Dermis microvascular lymphatic vessel endothelial cell (primary cell): ENCODE results near the gene ODC1. TPM values are rescaled to one million over a fixed set of nuclear protein-coding genes. Genes with fewer than 3 reads are reported as not detected.
A peak's percentile ranks its signal among the peaks of the same experiment; 100 is the strongest.

Source experiments
- DNase-seq, 2 donors: peaks; one replicate each; pipeline versions ENCODE4 v3.0.0 to v3.0.0-alpha.2; 2010; ENCODE audit warnings: low read depth in 2 of 2
- total RNA-seq: library from RNA; depleted of rRNA; stranded (reverse); fragments of >200 nt; gene quantifications from 2 replicates; pipeline ENCODE4 v1.2.1, GENCODE V29; 2014

ODC1 gene
- total RNA-seq, 1 donor from 2014 or later = 71.6 TPM

DNA sequence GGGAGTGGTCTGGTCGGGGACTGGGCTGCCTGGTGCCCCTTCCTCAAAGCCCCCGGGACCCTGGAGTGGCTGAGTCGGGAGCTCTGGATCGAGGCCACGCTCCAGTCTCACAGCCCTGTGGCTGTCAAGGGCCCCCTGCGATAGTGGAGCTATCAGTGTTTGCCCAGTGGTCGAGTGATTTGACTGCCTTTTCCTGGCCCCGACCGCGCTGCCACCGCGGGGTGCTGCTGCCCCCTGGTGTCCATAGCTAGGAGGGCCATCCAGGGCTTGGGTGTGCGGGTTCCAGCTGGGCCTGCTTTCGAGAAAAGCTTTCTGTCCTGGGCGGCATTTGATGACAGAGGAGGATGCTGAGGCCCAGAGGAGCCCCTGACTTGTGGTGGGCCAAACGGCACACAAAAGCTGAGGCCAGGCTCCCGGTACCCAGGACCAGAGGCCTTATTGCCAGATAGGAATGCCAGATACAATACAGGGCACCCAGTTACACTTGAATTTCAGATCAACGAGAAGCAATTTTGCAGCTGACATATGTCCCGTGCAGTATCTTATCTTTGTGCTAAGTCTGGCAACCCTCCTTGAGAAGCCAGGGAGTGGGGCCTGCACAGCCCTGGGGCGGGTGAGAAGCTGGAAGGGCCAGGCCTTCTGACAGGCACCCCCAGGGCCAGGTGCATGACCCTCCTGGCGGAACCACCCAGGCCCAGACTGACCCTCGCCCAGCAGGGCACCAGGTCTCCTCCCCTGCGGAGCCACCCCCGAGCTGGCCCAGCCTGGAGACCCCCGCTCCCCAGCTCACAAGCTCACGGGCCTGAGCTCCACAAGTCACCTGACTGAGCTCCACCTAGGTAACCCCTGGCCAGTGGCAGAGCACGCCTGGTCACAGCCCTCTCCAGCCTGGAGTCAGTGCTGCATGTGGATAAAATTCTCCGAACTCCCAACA lies 13.0 kb downstream of the ODC1 start:
- peak; percentile 37 to 70 for DNase-seq

DNA sequence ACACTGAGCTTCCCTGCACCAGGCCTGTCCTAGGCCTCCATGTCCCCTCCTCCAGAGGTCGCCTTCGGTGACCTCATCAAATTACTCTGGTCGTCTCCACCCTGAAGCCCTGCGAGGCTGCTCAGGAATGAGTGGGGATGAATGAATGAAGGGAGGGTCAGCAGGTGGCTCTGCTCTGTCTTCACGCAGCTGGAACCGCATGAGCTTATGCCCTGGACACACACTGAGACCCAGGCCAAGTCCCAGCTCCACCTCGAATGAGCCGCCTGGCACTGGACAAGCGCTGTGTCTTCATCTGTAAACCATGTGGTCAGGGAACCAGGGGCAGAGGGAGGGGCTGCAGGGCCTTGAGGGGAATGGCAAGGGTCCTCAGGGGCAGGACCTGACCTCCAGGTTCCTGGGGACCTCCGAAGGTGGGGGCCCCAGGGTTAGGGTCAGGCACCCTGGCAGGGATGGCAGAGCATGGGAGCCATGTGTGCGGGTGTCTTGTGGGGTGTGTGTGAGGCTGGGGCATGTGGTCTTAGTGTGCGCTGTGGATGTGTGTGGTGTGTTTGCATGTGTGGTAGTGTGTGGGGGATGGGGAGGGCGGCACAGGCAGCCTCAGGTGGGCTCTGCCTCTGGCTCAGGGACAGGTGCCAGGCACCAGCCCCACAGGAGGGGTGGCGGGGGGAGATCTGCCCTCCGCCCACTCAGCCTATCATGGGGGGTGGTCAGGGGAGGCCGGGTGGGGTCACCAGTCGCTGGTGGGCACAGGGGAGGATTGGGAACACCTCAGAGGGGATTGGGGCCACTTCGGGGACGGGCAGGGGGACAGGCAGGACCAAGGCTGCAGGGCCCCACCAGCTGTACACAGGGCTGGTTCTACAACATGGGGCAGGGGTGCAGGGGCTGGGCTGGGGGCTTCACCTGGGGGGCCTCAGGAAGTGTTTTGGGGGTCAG lies 13.9 kb downstream of the ODC1 start:
- DNase-seq = no peak

GRCh38 chr2:10433264-10433946 lies 14.7 kb downstream of the ODC1 start:
- no peak for DNase-seq

DNA sequence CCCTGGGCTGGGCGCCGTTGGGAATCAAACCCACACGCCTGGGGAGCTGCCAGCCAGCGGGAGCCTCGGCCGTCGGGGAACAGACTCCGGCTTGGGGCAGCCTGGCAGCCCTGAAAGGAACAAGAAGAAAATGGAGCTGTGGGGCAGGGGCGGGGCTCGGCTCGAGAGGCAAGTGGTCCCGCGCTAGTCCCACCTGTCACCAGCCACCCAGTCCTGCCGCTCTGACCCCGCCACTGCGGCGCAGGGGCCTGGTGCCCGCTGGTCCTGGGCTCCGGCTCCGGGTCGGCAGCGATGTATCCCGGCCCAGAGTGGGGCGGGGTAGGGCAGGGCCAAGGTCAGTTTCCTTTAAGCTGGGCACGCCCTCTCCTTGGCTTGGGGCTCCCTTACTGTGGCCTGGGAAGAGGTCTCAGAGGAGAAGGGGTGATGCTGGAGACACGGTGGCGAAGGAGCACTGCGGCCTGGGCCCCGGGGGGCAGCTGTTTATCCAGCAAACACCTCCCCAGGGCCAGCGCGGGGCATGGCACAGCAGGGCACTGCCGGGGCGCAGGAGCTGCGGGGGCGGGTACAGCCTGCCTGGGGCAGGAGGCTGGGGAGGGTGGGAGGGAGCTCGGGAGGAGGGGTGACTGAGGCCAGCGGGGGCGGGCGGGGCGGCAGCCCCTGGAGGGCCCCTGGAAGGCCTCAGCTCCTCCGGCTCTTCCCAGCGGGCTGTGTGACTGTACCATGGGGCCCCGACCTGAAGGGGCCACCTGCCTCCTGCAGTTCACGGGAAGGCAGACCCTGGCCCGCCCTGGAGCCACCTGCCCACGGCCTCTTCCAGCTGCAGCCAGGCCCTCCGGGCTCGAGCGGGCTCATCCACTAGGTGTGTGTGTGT lies 15.6 kb downstream of the ODC1 start:
- DNase-seq = no peak

DNA sequence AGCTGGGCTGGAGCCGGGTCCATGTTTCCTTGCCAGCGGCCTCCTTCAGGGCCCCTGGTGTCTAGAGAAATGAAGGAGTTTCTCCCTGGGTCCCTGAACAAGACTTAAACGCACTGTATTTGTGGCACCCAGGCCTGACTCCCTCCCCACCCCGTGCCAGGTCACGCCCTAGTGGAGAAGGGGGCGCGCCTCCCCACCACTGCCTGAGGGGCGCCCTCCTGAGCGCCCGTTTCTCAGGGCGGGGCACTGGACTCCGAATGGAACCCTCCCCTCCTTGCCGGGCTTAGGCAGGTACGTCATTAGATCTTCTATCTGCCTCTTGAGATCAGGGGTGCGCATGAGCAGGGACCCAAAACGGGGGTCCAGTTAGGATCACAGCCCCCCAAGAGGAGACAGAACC lies 16.3 kb downstream of the ODC1 start:
- DNase-seq = no peak

DNA sequence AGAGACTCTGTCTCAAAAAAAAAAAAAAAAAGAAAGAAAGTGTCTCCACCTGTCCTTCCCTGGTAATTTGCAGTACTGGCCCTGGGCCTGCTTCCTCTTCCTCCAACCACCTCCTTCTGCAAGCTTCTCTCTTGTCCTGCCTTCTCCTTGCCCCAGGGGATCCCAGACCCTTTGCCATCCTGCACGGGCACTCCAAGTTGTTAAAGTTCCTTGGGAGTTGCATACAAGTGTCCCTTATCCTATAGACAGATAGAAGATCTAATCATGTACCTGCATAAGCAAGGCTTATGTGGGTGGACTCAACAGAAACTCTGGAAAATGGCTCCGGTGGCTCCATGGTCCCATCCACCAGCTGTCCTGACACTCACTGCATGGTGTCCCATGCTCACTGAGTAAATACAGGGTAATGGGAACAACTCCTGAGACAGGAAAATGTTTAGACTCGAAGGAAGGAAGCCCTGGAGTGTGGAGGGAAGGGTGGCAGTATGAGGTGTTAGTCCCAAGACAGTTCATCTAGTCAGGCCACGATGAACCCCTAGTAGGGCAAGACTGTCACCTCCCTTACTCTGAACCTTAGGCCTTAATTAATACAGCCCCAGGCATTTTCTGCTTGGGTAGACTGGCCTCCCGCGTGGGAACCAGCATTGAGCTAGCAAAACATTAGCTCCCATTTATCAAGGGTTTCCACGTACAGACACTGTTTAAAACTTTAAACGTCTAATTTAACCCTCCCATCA lies 17.1 kb downstream of the ODC1 start:
- no peak for DNase-seq

DNA sequence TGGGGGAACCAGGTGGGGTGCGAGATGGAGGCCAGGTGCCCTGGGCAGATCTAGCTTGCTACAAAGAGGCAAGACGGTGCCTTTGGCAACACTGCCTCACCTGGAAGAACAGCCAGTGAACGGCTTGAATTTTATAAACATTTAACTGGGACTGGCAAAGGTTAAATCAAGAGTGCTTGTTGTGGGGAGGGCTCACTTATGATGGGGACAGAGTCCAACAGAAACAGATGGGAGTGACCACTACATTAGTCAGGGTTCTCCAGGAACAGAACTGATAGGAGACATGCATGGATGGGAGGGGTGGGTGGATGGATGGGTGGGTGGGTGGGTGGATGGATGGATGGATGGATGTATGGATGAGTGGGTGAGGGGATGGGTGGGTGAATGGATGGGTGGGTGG lies 19.2 kb downstream of the ODC1 start:
- no peak for DNase-seq

DNA sequence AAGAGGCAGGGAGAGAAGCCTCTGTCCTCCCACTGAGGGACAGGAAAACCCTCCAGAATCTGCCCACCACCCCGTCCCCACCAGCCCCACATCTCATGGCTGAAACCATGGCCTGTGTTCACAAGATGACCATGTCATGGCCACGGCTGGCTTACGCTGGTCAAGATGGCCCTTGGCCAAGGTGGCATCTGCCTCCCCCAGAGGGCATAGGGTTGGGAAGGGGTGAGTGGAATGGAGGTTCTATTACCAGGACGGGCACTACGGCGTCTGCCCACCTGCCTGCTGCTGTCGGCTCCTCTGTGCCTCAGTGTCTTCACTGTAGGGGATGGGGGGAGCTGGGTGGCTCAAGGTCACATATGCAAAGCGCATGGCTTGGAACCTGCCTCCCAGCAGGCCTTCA lies 19.8 kb downstream of the ODC1 start:
- no peak for DNase-seq

DNA sequence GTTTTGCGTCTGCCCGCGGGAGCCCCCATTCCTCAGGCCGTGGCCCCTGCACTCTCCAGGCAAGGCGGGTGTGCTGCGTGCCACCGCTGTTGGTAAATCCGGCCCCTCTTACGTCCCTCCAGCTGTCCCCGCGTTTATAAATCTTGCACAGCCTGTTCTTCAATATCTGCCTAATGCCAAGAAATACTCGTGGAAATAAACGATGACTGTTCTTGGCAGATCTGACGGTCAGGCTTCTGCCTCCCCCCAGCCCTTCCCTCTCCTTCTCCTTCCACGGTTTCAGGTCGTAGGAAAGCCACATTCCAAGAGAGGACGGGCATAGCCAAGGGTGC lies 20.5 kb downstream of the ODC1 start:
- DNase-seq = no peak

- no peak for DNase-seq
These were observed 21.2 kb downstream of the ODC1 start for GRCh38 chr2:10426726-10427617.

- no peak for DNase-seq
These were observed 22.4 kb downstream of the ODC1 start for GRCh38 chr2:10425699-10426098.

DNA sequence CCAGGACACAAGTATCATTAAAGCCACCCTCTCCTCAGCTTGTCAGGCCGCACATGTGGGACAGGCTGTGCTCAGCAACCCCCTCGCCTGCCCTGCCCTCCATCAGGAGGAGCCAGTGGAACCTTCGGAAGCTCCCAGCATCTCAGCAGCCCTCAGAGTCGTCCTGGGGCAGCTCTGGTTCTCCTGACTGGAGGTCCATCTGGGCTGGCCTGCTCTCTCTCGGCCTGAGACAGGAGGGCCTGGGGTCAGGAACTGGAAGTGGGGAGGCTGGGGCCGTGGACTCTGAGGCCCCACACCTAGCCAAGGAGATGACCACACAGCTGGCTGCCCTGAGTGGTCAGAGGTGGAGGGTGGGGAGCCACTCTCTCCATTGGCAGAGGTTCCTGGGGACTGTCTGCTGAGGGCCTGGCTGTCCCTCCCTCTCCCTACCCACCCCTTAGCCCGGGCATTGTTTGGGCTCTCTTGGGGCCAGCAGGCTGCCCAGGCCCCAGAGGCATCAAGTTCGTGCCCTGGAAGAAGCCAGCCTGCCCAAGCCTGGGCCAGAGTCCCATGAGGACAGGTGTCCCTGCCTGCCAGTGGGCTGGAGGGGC lies 23.1 kb downstream of the ODC1 start:
- DNase-seq = no peak

DNA sequence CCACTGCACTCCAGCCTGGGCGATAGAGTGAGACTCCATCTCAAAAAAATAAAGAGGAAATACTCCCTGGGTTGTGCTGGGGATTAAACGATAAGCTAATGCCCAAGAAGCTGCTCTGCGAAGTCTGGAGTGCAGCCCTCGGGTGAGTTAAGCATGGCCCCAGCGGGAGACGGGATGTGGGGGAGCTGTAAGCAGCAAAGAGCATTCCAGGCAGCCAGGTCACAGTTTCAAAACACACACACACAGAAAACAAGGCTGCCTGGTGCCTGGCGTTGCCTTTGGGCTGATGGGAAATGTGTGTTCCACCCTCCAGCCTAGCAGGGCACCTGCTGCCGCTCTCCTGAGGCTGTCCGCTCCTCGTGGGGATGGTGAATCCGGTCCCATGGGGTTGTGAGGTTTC lies 24.1 kb downstream of the ODC1 start:
- no peak for DNase-seq

DNA sequence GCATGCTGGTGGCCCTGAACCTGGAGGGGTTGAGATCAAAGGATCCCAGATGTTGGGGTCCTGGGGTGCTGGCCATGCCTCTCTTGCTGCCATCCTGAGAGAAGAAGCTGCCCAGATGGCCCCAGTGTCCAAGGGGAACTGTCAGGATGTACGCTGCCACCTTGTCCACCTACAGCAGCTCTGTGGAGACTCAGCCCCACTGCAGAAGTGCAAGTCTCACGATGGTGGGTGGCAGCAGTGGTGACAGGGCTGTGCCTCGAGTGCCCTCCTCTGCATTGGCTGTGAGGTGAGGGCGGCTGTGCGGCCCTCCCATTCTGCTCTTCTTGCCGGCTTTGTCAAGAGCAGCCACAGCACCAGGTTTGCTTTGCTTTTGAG lies 24.7 kb downstream of the ODC1 start:
- no peak for DNase-seq

DNA sequence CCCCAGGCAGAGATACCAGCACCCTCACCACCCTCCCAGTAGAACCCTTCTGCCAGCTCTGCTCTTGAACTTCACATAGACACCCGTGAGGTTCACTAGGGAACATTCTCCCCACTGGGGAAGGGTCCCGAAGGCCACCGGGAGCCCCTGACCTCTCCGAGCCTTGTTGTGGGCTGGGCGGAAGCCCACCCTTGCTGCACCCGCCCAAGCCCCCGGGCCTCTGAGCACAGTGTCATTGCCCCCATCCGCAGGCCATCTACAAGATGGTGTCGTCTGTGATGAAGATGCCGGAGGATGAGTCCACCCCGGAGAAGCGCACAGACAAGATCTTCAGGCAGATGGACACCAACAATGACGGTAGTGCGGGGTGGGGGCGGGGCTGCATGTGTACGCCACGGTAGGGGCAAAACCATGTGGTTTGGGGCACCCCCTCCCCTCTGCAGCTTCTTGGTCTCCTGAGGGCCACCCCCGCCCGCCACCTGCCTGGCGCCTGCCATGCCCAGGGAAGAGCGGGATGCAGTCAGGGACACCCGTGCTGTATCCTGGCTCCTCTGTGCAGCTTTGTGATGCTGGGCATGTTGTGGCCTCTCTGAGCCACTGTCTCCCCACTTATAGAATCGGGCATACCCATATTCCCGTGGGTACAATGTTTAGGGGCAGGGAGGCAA lies 25.3 kb downstream of the ODC1 start:
- no peak for DNase-seq

DNA sequence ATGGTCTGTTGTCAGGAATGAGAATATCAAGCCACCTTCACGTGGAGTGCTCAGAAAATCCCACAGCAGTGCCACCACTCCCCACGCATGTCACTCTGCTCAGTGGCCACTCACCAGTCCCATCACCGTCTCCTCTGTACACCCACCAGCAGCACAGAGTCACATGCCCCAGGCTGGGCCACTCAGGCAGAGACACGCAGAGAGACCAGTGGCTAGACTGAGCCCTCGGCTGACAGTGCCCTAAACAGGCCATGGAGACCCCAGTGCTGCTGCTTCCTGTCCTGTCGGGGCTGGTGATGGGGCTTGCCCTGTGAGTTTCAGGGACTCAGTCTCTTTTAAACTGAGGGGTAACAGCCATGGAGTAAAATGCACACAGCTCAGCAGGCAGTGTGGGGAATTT lies 25.9 kb downstream of the ODC1 start:
- DNase-seq = no peak

DNA sequence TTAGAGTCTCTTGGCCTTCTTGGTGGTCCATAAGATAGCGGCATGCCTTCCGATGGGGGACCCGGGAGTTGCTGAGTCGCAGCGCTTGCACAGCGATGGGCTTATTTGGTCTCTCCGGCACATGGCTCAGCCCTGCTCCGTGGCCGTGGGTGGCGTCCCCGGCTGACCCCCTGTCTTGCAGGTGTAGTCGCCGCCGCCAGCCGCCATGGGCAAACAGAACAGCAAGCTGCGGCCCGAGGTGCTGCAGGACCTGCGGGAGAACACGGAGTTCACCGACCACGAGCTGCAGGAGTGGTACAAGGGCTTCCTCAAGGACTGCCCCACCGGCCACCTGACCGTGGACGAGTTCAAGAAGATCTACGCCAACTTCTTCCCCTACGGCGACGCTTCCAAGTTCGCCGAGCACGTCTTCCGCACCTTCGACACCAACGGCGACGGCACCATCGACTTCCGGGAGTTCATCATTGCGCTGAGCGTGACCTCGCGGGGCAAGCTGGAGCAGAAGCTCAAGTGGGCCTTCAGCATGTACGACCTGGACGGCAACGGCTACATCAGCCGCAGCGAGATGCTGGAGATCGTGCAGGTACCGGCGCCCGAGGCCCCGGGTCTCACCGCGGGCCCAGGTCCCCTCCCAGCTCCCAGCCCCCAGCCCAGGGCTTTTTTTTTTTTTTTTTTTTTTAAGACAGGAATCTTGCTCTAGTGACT lies 28.4 kb downstream of the ODC1 start:
- no peak for DNase-seq
